Measurements from ENCODE around the gene BBS12.

Gene BBS12

DNA sequence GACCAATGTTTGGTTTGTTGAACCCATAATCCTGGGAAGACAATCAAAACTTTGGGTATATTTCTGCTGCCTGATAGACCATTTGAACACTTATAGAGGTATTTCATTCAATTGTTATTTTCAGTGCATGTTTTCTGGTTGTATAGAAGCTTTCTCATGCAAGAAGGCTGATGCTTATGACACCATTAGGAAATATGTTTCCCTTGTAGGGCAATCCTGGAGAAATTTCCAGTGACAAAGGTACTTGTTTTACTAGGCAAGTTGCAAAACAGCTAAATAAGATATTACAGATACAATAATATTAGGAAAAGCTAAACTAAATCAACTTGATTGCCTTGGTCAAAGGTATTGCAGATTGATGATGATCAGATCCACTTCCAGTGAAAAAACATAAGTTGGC is 61.3 kb downstream of the BBS12 start:
- Histone ChIP-seq H3K4me1 (ENCODE audit: control insufficient read depth, insufficient read depth, low read depth, low read length) (no peaks in the 10 kb centered on the region), H2BK120ac (ENCODE audit: low read depth, low read length) (no peak overlapping the region), H2AFZ (ENCODE audit: low read depth, low read length) (no peak overlapping the region), H4K8ac (ENCODE audit: low read length) (no peak overlapping the region), H2AK5ac (ENCODE audit: low read length, severe bottlenecking) (no peak overlapping the region), H3K9ac (ENCODE audit: low read length) (no peak overlapping the region), H3K4me3 (ENCODE audit: insufficient read depth in 1 of 2, low read depth in 1 of 2, low read length in 2 of 2) (no peak overlapping the region), H3K4ac (ENCODE audit: low read depth in 1 of 2, low read length in 2 of 2) (no peak overlapping the region), H3K4me2 (ENCODE audit: low read length, poor library complexity, severe bottlenecking) (no peak overlapping the region), H3K27me3 (ENCODE audit: control insufficient read depth in 1 of 2, insufficient read depth in 1 of 2, low read length in 2 of 2) (no peaks in the 10 kb centered on the region), H2BK15ac (ENCODE audit: low read depth, poor library complexity, severe bottlenecking) (no peak overlapping the region), H3K14ac (ENCODE audit: low read length in 2 of 2) (no peak overlapping the region), H3K18ac (ENCODE audit: low read depth in 1 of 2, low read length in 2 of 2) (no peak overlapping the region), H3K23ac (ENCODE audit: low read length in 2 of 2) (no peak overlapping the region), H3K9me3 (ENCODE audit: control insufficient read depth, low read length) (no peaks in the 10 kb centered on the region), H3K36me3 (ENCODE audit: control insufficient read depth in 1 of 2, insufficient read depth in 2 of 2, low read depth in 1 of 2, low read length in 2 of 2) (no peaks in the 10 kb centered on the region), H3K27ac (ENCODE audit: low read length, poor library complexity, severe bottlenecking) (no peak overlapping the region), H3K79me1 (replicated peaks; ENCODE audit: low read length, poor library complexity, severe bottlenecking) (no peaks in the 10 kb centered on the region), H2BK12ac (ENCODE audit: low read length in 2 of 2) (no peak overlapping the region), H2BK5ac (ENCODE audit: low read depth, low read length, poor library complexity, severe bottlenecking) (no peak overlapping the region), H4K91ac (ENCODE audit: low read length) (no peak overlapping the region)
- DNase-seq = no peak

Measured in mesenchymal stem cell (in vitro differentiated cells and primary cell).